Measurements from ENCODE around the gene PARP8. TPM values are rescaled to one million over a fixed set of nuclear protein-coding genes. Genes with fewer than 3 reads are reported as not detected.

Gene PARP8
- total and polyA plus RNA-seq, 2 of the 8 experiments (the other 6 are each of a cell fraction or from before 2014, with no cell fraction given), result 16.6 to 30.6 TPM

DNA sequence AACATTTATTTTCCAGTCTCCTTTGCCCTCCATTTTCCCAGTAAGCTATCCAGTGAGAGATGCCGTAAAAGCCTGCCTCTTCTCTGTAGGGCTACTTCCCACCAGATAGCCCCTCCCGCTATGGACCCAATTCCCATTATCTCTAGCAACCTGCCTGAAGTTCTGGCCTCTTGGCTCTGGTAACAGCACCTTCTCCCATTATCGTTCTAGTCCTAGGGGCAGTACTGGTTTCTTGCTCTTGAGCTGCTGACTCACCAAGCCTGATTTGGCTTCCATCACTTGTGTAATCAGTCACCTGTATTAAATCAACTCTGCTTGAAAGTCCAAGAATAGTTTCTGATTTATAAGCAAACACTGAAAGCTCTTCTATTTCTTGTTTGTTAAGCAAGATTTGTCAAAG is 42.8 kb upstream of the PARP8 start:
- Histone ChIP-seq H2BK120ac (replicated peaks; ENCODE audit: low read depth, low read length) (no peak overlapping the region), H3K4ac (replicated peaks; ENCODE audit: insufficient read length, low read depth, low read length) (no peak overlapping the region), H2BK15ac (ENCODE audit: low read length) (no peak overlapping the region), H3K56ac (replicated peaks; ENCODE audit: insufficient read length, low read depth, low read length) (no peak overlapping the region), H3K23ac (ENCODE audit: insufficient read length) (no peak overlapping the region), H3K23me2 (ENCODE audit: low read depth, low read length) (no peaks in the 10 kb centered on the region), H4K8ac (ENCODE audit: extremely low read depth, insufficient read depth, low read length) (no peak overlapping the region), H3K4me1 (replicated peaks in 1 of 4; ENCODE audit: control insufficient read depth in 3 of 4, insufficient read depth in 4 of 4, low read length in 3 of 4) (no peaks in the 10 kb centered on the region), H2BK20ac (ENCODE audit: low read length) (no peak overlapping the region), H2BK12ac (ENCODE audit: low read depth, low read length) (no peak overlapping the region), H3K27ac (ENCODE audit: low read depth, low read length) (no peak overlapping the region), H2AFZ (ENCODE audit: low read length) (no peak overlapping the region), H4K20me1 (replicated peaks in 1 of 2; ENCODE audit: control insufficient read depth in 1 of 2, insufficient read depth in 2 of 2, low read length in 2 of 2) (no peaks in the 10 kb centered on the region), H3K9ac (replicated peaks in 1 of 4; ENCODE audit: extremely low read depth in 1 of 4, low read depth in 3 of 4, low read length in 3 of 4) (no peak overlapping the region), H3K4me3 (ENCODE audit: extremely low read depth in 1 of 4, insufficient read depth in 2 of 4, low read depth in 3 of 4, low read length in 4 of 4) (no peak overlapping the region), H2BK5ac (ENCODE audit: low read depth, low read length) (no peak overlapping the region), H3K79me2 (ENCODE audit: control insufficient read depth in 1 of 2, insufficient read depth in 2 of 2, low read length in 2 of 2) (no peaks in the 10 kb centered on the region), H3K14ac (ENCODE audit: insufficient read length) (no peak overlapping the region), H3K36me3 (ENCODE audit: control insufficient read depth in 2 of 4, insufficient read depth in 4 of 4, low read length in 3 of 4) (no peaks in the 10 kb centered on the region), H4K5ac (ENCODE audit: insufficient read length, low read depth, low read length) (no peak overlapping the region), H3K79me1 (ENCODE audit: low read depth, low read length) (no peaks in the 10 kb centered on the region), H4K91ac (replicated peaks; ENCODE audit: insufficient read length, low read length) (no peak overlapping the region), H2AK5ac (ENCODE audit: low read depth, low read length) (no peak overlapping the region), H3K18ac (ENCODE audit: extremely low read depth, low read length) (no peak overlapping the region), H3K9me3 (ENCODE audit: insufficient read depth in 2 of 2, low read depth in 1 of 2, low read length in 1 of 2) (0 out of 4 replicates have a peak, but pooled peaks cover 0 to 3% of the 10 kb centered on the region in 2 experiments), H3K27me3 (replicated peaks in 1 of 4; ENCODE audit: control insufficient read depth in 3 of 4, extremely low read depth in 1 of 4, insufficient read depth in 3 of 4, low read length in 3 of 4) (no peaks in the 10 kb centered on the region), H3K4me2 (ENCODE audit: insufficient read depth in 1 of 2, low read depth in 2 of 2, low read length in 2 of 2) (no peak overlapping the region)
- 81% methylated on average over 3 of the region's 3 CpGs; no CpG with 5 or more reads in 1 of the 2 experiments for WGBS, 2 experiments (ENCODE audit: extremely low coverage in 1 of 2, insufficient coverage in 1 of 2, insufficient read length in 1 of 2, insufficient replicate concordance in 2 of 2, low coverage in 1 of 2, low lambda C conversion rate in 2 of 2, missing lambda C conversion rate in 1 of 2)
- TF ChIP-seq CEBPB (IDR thresholded peaks at IDR 0.05; ENCODE audit: low read depth, low read length) (no peak), KDM5A (IDR thresholded peaks at IDR 0.05; ENCODE audit: low read length) (no peak), RBBP5 (IDR thresholded peaks at IDR 0.05; ENCODE audit: borderline replicate concordance, low read depth, low read length) (no peak), SRF (IDR thresholded peaks at IDR 0.05; ENCODE audit: low read depth, low read length) (no peak), RNF2 (IDR thresholded peaks at IDR 0.05; ENCODE audit: borderline replicate concordance, low read depth, low read length, missing control alignments, poor library complexity, severe bottlenecking) (no peak), SP4 (IDR thresholded peaks at IDR 0.05; ENCODE audit: low read length) (no peak), BACH1 (IDR thresholded peaks at IDR 0.05; ENCODE audit: low read length) (no peak), POU5F1 (IDR thresholded peaks at IDR 0.05; ENCODE audit: low read depth, low read length) (no peak)
- ChIA-PET POLR2A (ENCODE audit: partially characterized antibody) (no interaction called here), CTCF (ENCODE audit: partially characterized antibody) (no interaction called here)
- FAIRE-seq (peak; percentile 62), DNase-seq (ENCODE audit: low read depth in 1 of 2, low spot score in 2 of 2) (no peak)

All from H1 (cell line).